GOT3 (cell line): ENCODE data around the gene CXCR5.

Experiments used
- DNase-seq: peaks from one replicate; lab custom pipeline; 2025; ENCODE audit warnings: mixed read lengths; lab: John Stamatoyannopoulos, UW

Gene CXCR5

GRCh38 chr11:118912742-118913410 is 29.2 kb downstream of the CXCR5 start:
- DNase-seq: no peak

- no peak for DNase-seq
Observed at GRCh38 chr11:118913411-118914125, 29.9 kb downstream of the CXCR5 start.

GRCh38 chr11:118914178-118914918 is 30.7 kb downstream of the CXCR5 start:
- no peak for DNase-seq

GRCh38 chr11:118914987-118915386 is 31.3 kb downstream of the CXCR5 start:
- no peak for DNase-seq

GRCh38 chr11:118915396-118915795 is 31.7 kb downstream of the CXCR5 start:
- DNase-seq: no peak

- no peak for DNase-seq
Observed at GRCh38 chr11:118915941-118916841, 32.5 kb downstream of the CXCR5 start.

GRCh38 chr11:118916842-118917388 is 33.2 kb downstream of the CXCR5 start:
- DNase-seq: no peak

- no peak for DNase-seq
Observed at GRCh38 chr11:118917481-118918127, 33.9 kb downstream of the CXCR5 start.

- DNase-seq: no peak
Observed at GRCh38 chr11:118918128-118918685, 34.5 kb downstream of the CXCR5 start.

- DNase-seq: no peak
Observed at GRCh38 chr11:118918686-118919280, 35.1 kb downstream of the CXCR5 start.

- no peak for DNase-seq
Observed at GRCh38 chr11:118921121-118921928, 37.6 kb downstream of the CXCR5 start.

GRCh38 chr11:118921929-118922744 is 38.4 kb downstream of the CXCR5 start:
- no peak for DNase-seq

GRCh38 chr11:118922745-118923627 is 39.3 kb downstream of the CXCR5 start:
- no peak for DNase-seq

- no peak for DNase-seq
Observed at GRCh38 chr11:118923721-118924587, 40.3 kb downstream of the CXCR5 start.

- no peak for DNase-seq
Observed at GRCh38 chr11:118924591-118925585, 41.2 kb downstream of the CXCR5 start.
